ENCODE data around the gene ANKZF1.
A peak's percentile ranks its signal among the peaks of the same experiment; 100 is the strongest.
"Not testable (repeated sequence)": the region's sequence is repeated elsewhere in the genome, so short reads cannot be mapped to it uniquely, and the experiment has no call there.

Gene ANKZF1, protein sequence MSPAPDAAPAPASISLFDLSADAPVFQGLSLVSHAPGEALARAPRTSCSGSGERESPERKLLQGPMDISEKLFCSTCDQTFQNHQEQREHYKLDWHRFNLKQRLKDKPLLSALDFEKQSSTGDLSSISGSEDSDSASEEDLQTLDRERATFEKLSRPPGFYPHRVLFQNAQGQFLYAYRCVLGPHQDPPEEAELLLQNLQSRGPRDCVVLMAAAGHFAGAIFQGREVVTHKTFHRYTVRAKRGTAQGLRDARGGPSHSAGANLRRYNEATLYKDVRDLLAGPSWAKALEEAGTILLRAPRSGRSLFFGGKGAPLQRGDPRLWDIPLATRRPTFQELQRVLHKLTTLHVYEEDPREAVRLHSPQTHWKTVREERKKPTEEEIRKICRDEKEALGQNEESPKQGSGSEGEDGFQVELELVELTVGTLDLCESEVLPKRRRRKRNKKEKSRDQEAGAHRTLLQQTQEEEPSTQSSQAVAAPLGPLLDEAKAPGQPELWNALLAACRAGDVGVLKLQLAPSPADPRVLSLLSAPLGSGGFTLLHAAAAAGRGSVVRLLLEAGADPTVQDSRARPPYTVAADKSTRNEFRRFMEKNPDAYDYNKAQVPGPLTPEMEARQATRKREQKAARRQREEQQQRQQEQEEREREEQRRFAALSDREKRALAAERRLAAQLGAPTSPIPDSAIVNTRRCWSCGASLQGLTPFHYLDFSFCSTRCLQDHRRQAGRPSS

DNA sequence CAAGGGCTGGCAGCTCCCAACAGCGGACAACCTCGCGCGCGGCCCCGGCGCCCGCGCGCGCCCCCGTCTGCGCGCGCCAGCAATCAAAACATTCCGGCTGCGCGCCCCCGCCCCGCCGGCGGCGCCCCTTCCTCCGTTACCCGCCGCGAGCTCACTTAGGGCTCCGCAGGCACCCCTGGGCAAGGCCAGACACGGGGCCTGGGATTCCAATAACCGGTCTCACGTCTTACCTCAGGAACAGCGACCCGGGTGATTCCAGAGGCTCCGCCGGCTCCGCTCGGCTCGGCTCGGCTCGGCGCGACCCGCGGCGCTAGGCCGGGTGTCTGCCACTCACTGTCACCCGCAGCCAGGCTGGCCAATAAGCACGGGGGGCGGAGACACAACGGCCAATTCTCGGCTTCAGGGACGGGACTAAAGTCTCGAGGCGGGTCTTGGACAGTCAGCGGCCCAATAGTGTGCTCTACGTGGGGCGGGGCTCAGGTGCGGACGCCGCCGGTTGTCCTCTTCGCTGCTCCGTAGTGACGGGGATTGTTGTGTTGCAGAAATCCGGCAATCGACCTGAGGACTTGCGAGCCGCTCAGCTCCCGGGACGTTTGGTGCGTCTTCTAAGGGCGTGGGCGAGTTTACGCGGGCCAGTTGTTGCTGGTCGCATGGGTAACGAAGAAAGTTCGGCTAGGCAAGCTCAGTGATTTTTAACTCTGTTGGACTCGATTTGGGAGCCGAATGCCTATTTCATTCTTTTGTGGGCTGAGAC lies at the start of gene ANKZF1, which contains the start of gene ATG9A:
Gene ANKZF1, plus strand, starts transcription at position 502 of the 754 bp plus-strand sequence. CDS start 452 bp downstream, outside the sequence.
Gene ATG9A, minus strand, starts transcription at position 332 of the 754 bp plus-strand sequence. CDS start 1,612 bp downstream, outside the sequence.
- DNase-seq (ENCODE audit: low read depth, low spot score) = peak; percentile 94

DNA sequence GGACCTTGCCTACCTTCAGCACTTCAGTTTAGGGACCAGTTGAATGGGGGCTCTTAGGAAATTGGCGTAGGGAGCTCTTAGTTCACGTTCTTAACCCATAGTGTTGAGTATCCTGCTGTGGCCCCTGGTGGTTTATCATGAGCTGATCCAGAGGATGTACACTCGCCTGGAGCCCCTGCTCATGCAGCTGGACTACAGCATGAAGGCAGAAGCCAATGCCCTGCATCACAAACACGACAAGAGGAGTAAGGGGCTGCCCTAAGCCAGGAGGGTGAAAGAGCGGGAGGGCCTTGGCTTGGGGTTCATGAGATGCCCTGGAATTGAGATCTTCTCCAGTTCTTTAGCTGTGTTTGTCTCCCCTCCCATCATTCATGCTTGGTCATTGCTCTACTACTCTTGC lies 48.6 kb upstream of the ANKZF1 start:
- DNase-seq (ENCODE audit: low read depth, low spot score) = no peak

DNA sequence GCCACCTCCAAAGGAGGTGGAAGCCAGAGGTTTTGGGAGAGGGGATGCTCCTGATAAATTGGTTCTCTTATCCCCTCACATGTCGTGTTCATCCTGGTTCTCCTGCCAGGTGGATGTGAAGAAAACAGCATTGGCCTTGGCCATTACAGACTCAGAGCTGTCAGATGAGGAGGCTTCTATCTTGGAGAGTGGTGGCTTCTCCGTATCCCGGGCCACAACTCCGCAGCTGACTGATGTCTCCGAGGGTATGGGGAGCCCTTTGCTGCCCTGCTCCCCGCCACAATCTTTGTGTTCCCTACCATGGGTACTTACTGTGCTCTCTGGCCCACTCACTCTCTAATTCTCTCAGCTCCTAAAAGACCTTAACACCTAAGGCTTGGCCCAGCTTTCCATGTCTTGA lies 48.1 kb upstream of the ANKZF1 start:
- no peak for DNase-seq (ENCODE audit: low read depth, low spot score)

DNA sequence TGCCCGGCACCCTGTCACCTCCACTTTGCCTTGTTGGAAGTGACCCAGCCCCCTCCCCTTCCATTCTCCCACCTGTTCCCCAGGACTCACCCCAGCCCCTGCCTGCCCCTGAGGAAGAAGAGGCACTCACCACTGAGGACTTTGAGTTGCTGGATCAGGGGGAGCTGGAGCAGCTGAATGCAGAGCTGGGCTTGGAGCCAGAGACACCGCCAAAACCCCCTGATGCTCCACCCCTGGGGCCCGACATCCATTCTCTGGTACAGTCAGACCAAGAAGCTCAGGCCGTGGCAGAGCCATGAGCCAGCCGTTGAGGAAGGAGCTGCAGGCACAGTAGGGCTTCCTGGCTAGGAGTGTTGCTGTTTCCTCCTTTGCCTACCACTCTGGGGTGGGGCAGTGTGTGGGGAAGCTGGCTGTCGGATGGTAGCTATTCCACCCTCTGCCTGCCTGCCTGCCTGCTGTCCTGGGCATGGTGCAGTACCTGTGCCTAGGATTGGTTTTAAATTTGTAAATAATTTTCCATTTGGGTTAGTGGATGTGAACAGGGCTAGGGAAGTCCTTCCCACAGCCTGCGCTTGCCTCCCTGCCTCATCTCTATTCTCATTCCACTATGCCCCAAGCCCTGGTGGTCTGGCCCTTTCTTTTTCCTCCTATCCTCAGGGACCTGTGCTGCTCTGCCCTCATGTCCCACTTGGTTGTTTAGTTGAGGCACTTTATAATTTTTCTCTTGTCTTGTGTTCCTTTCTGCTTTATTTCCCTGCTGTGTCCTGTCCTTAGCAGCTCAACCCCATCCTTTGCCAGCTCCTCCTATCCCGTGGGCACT lies 47.1 kb upstream of the ANKZF1 start:
- no peak for DNase-seq (ENCODE audit: low read depth, low spot score)

DNA sequence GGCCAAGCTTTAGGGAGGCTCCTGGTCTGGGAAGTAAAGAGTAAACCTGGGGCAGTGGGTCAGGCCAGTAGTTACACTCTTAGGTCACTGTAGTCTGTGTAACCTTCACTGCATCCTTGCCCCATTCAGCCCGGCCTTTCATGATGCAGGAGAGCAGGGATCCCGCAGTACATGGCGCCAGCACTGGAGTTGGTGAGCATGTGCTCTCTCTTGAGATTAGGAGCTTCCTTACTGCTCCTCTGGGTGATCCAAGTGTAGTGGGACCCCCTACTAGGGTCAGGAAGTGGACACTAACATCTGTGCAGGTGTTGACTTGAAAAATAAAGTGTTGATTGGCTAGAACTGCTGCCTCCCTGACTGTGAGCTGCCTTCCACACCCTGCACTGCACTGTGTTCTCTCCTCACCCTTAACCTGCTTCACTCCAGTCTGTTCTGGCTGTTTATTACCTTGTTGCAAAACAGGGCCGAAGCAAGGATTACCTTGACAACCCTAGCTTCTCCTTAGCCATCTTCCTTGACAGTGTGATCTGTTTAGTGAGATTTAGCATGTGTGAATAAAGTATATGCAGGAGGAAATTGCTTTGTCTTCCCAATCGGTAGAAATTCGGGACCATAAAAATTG lies 46.3 kb upstream of the ANKZF1 start:
- no peak for DNase-seq (ENCODE audit: low read depth, low spot score)

DNA sequence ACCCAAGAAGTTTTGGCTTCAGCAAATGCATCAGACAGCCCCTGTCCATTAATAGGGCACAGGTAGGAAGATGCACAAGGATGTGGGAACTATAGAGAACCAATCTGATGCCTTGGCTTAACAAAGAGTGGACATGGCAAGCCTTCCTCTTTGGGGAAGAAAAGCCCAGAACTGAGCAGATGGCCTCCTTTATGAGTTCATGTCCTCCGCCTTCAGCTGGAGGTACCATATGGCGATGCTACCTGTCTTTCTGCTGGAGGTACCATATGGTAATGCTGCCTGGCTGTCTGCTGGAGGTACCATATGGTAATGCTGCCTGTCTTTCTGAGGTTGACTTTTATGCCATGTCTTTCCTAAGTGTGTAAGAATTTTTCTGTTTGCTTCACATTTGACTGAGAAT lies 45.5 kb upstream of the ANKZF1 start:
- no peak for DNase-seq (ENCODE audit: low read depth, low spot score)

DNA sequence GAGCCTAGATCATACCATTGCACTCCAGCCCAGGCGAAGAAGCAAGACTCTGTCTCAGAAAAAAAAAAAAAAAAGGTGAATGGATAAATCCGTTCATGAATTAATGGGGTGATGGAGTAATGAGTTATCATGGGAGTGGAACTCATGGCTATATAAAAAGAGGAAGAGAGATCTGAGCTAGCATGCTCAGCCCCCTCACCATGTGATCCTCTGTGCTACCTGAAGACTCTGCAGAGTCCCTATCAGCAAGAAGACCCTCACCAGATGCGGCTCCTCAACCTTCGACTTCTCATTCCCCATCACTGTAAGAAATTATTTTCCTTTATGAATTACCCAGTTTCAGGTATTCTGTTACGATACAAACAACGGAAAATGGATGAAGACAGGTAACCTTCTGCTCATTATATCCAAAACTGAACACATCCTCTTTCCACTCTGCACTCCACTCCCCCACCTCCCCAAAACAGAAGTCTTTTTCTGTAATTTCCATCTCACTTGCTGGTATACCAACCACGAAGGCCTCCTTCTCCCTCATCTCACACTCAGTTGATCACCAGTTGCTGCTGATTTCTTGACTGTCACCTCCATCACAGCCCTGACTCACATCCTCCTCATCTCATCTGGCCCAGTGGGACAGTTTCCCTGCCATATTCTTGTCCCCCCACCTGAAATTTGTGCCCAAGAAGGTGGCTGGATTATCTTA lies 42.7 kb upstream of the ANKZF1 start:
- no peak for DNase-seq (ENCODE audit: low read depth, low spot score)

DNA sequence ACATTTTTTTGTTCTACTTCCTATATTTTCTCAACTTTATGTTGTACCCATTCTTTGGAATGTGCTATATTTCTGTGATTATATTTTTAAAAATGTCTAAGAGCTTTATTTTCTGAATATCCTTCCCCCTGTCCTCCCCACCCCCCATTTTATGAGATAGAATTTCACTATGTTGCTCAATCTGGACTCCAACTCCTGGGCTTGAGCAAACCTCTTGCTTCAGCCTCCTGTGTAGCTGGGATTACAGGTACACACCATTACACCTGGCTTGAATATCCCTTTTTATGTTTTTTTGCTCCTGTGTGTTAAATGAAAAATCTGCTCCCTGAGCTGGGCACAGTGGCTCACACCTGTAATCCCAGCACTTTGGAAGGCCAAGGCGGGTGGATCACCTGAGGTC lies 32.2 kb upstream of the ANKZF1 start:
- DNase-seq (ENCODE audit: low read depth, low spot score) = no peak

GRCh38 chr2:219198974-219199373 lies 30.6 kb upstream of the ANKZF1 start:
- no peak for DNase-seq (ENCODE audit: low read depth, low spot score)

- no peak for DNase-seq (ENCODE audit: low read depth, low spot score)
Measured at GRCh38 chr2:219199470-219200211, 30.0 kb upstream of the ANKZF1 start.

DNA sequence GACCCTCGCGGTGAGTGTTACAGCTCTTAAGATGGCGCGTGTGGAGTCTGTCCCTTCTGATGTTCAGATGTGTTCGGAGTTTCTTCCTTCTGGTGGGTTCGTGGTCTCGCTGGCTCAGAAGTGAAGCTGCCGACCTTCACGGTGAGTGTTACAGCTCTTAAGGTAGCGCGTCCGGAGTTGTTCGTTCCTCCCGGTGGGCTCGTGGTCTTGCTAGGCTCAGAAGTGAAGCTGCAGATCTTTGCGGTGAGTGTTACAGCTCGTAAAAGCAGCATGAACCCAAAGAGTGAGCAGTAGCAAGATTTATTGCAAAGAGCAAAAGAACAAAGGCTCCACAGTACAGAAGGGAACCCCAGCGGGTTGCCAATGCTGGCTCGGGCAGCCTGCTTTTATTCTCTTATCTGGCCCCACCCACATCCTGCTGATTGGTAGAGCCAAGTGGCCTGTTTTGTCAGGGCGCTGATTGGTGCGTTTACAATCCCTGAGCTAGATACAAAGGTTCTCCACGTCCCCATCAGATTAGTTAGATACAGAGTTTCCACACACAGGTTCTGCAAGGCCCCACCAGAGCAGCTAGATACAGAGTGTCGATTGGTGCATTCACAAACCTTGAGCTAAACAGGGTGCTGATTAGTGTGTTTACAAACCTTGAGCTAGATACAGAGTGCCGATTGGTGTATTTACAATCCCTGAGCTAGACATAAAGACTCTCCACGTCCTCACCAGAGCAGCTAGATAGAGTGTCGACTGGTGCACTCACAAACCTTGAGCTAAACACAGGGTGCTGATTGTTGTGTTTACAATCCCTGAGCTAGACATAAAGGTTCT lies 28.9 kb upstream of the ANKZF1 start:
- DNase-seq (ENCODE audit: low read depth, low spot score) = not testable (repeated sequence)

DNA sequence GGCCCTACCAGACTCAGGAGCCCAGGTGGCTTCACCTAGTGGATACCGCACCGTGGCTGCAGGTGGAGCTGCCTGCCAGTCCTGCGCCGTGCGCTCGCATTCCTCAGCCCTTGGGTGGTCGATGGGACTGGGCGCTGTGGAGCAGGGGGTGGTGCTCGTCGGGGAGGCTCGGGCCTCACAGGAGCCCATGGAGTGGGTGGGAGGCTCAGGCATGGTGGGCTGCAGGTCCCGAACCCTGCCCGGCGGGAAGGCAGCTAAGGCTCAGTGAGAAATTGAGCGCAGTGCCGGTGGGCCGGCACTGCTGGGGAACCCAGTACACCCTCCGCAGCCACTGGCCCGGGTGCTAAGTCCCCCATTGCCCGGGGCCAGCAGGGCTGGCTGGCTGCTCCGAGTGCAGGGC lies 28.3 kb upstream of the ANKZF1 start:
- not testable (repeated sequence) for DNase-seq (ENCODE audit: low read depth, low spot score)

- DNase-seq (ENCODE audit: low read depth, low spot score) = no peak
Measured at GRCh38 chr2:219204425-219205164, 25.0 kb upstream of the ANKZF1 start.

- DNase-seq (ENCODE audit: low read depth, low spot score) = no peak
Measured at GRCh38 chr2:219205165-219205538, 24.5 kb upstream of the ANKZF1 start.

DNA sequence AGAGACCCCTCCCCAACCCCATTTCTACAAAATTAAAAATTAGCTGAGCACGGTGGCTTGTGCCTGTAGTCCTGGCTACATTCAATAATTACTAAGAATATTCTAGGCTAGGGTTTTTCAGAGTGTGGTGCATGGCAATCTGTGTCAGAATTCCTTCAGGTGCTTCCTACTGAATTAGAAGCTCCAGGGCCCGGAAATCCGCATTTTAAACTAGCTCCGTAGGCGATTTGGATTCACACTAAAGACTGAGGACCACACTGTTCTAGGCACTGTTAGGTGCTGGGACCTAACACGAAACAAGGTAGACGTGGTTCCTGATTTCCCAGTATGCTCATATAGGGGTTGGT lies 23.7 kb upstream of the ANKZF1 start:
- DNase-seq (ENCODE audit: low read depth, low spot score) = no peak

DNA sequence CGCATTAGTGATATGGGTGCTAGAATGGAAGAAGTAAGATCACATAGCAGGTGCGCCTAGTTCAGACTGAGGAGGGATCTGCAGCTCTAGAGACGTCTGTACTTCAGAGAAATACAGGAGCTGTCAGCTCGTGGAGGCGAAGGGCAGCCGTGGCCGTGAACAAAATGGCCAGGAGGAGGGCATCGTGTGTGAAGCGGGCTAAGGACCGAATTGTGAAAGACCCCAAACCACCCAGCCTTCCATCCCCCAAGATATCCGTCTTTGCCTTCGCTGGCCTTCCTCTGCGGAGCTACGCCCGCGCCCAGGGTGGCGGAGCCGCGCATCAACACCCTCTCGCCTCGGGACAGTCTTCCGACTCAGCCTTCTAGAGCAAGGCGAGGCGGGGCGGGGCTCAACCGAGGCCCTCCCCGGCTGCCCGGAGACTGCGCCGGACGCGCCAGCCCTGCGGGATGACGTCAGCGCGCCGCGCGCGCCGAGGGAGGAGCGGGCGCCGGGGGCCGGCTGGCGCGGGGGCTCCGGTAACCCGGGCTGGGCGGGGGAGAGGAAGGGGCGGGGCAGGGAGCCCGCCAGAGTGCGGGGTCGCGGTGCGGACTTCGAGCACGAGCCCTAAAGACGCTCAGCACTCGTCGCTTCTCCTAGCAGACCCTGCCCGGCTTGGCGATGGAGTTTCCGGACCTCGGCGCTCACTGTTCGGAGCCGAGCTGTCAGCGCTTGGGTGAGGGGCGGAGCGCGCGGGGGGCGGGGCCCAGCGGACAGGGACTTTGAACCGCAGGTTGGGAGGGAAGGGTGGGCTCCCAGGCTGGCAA lies 23.1 kb upstream of the ANKZF1 start, which contains the start of gene ZFAND2B:
Gene ZFAND2B, plus strand, starts transcription at position 455 of the 806 bp plus-strand sequence. Its CDS starts 206 bp downstream, at position 661.
- peak; percentile 87 for DNase-seq (ENCODE audit: low read depth, low spot score)
